Activated CD8-positive, alpha-beta memory T cell treated with anti-CD3 and anti-CD28 coated beads, Interleukin-2, amount 10 ng/mL, durations not matched to agents 7 days and 5 days (primary cell): ENCODE measurements around the gene ANO5. TPM values are rescaled to one million over a fixed set of nuclear protein-coding genes. Genes with fewer than 3 reads are reported as not detected.

Source experiments
- ATAC-seq: fragments of 150-1000 bp; cut with Tn5 transposase; one replicate; pipeline ENCODE4 v1.10.0; 2021; ENCODE audit warnings: moderate library complexity
- CTCF ChIA-PET: fragments of 350-600 bp; sonication (Branson Sonifier 250); formaldehyde crosslinking; loops from one replicate; lab custom pipeline; 2021; ENCODE audit warnings: antibody characterized with exemption; lab: Charles Lee
- DNase-seq: peaks from one replicate; pipeline ENCODE4 v3.0.0-alpha.2; 2020
- H3K27ac Mint-ChIP-seq: one replicate; pipeline ENCODE4 v1.8.0; 2021; ENCODE audit warnings: mild to moderate bottlenecking, mixed read lengths
- H3K27me3 Mint-ChIP-seq: one replicate; pipeline ENCODE4 v1.8.0; 2021; ENCODE audit warnings: mixed read lengths
- H3K36me3 Mint-ChIP-seq: one replicate; pipeline ENCODE4 v1.8.0; 2021; ENCODE audit warnings: mild to moderate bottlenecking, mixed read lengths
- H3K4me1 Mint-ChIP-seq: one replicate; pipeline ENCODE4 v1.8.0; 2021; ENCODE audit warnings: mixed read lengths
- H3K4me3 Mint-ChIP-seq: one replicate; pipeline ENCODE4 v1.8.0; 2021; ENCODE audit warnings: mild to moderate bottlenecking, moderate library complexity, mixed read lengths
- H3K9me3 Mint-ChIP-seq: one replicate; pipeline ENCODE4 v1.8.0; 2022; ENCODE audit warnings: low read depth, mixed read lengths
- total RNA-seq, 2 experiments: library from RNA; stranded (reverse); gene quantifications; one replicate each; pipeline ENCODE4 v1.2.3, GENCODE V29; 2021

ANO5 gene
- total RNA-seq, 2 experiments from 2014 or later = 0.12 to 0.16 TPM

- CTCF ChIA-PET = interaction anchor here (1.0 to 1.4 kb wide), 3 partner anchors 13 to 483 kb away, joined by 3 to 5 read pairs (median 3); no protein-coding TSS in a partner anchor
- Mint-ChIP-seq H3K4me3 (no peak overlapping the region), H3K9me3 (no peaks in the 10 kb centered on the region), H3K36me3 (no peaks in the 10 kb centered on the region), H3K4me1 (no peaks in the 10 kb centered on the region), H3K27ac (no peak overlapping the region), H3K27me3 (no peaks in the 10 kb centered on the region)
- ATAC-seq = no peak
- no peak for DNase-seq
Measured at GRCh38 chr11:22304337-22304961, 111.6 kb downstream of the ANO5 start.

GRCh38 chr11:22317656-22318055 is 124.8 kb downstream of the ANO5 start:
- CTCF ChIA-PET = interaction anchor here (0.7 kb wide), 1 partner anchor 13 kb away, joined by 3 read pairs; no protein-coding TSS in a partner anchor
- Mint-ChIP-seq H3K9me3 (no peaks in the 10 kb centered on the region), H3K27ac (no peak overlapping the region), H3K27me3 (no peaks in the 10 kb centered on the region), H3K4me1 (no peaks in the 10 kb centered on the region), H3K36me3 (no peaks in the 10 kb centered on the region), H3K4me3 (no peak overlapping the region)
- ATAC-seq (no peak), DNase-seq (no peak)

GRCh38 chr11:22331771-22332170 is 138.9 kb downstream of the ANO5 start:
- no peak for ATAC-seq

More at GRCh38 chr11:22331771-22332170, 138.9 kb downstream of the ANO5 start:
- Mint-ChIP-seq H3K4me1 (no peaks in the 10 kb centered on the region), H3K36me3 (no peaks in the 10 kb centered on the region), H3K27me3 (peaks cover 9% of the 10 kb centered on the region), H3K4me3 (no peak overlapping the region), H3K9me3 (no peaks in the 10 kb centered on the region), H3K27ac (no peak overlapping the region)
- CTCF ChIA-PET = no interaction called here
- no peak for DNase-seq

Other genes starting within 250 kb of the ANO5 start
- gene SLC17A6, start 145.3 kb downstream of the ANO5 start, total RNA-seq = not detected